T follicular helper cell (primary cell): ENCODE measurements around the gene PYCR2.
"Not testable (repeated sequence)": the region's sequence is repeated elsewhere in the genome, so short reads cannot be mapped to it uniquely, and the experiment has no call there.

ENCODE experiments used
- DNase-seq: peaks from one replicate; pipeline ENCODE4 v3.0.0-alpha.2; 2020; ENCODE audit warnings: low read depth

Gene PYCR2

DNA sequence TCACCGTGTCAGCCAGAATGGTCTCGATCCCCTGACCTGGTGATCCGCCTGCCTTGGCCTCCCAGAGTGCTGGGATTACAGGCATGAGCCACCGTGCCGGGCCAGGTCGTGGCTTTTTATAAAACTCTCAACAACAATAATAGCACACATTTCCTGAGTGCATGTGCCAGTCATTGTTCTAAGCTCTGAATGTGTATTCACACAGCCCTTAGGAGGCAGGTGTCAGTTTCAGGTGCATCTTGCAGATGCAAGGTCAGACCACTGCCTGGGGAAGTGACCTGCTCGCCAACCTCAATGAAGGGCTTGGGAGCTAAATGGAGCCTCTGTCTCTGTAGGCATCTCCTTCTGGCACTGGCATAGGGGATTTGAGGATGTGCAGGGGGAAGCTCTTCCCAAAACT lies 18.5 kb upstream of the PYCR2 start:
- DNase-seq = no peak

DNA sequence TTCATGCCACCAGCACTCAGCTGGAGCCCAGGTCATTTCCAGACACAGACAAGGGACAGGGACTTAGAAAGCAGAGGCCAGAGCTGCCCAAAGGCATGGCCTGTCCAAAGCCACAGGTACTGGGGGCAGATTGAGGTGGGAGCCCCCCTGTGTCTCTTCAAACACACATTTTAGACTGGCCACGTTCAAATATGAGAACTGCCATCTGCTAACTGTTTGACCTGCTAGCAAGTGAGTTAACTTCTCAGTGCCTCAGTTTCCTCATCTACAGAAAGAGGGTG lies 17.8 kb upstream of the PYCR2 start:
- no peak for DNase-seq

DNA sequence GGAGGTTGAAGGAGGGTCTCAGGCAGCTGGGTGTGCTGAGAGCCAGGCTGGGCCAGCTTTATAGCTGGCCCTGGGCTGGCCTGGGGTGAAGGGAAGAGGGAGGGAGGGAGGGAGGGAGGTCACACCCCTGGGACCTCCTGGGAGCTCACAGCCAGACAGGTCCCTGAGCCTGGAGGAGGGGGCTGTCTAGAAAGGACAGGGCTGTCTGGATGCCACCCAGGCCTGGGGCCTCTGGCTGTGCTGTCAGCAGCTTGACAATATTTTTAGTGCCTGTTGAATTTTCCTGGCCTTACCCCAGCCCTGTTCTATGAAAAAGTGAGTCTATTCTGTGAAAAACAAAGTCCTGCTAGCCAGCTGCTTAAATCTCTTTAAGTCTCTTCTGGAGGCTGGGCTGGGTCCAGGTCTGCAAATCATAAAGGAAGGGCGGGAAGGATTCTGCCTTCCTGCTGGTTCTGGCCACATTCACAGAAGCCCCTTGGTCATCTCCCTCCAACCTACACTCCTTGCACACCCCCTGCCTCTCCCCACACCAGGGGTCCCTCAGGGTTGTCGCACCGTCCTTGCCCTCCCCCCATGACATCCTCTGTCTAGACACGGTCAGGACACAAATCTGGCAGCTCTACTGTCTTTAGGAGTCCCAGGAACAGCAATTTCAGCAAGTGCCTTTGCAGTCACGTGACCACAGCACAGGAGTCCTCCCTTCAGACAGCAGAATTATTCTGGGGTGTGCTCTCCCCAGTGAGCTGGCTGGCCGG lies 17.3 kb upstream of the PYCR2 start, which contains the start of gene LEFTY2:
TSS of gene LEFTY2 (minus strand) at position 34 of the 755 bp plus-strand sequence. CDS start 80 bp downstream, outside the sequence.
- DNase-seq = no peak

DNA sequence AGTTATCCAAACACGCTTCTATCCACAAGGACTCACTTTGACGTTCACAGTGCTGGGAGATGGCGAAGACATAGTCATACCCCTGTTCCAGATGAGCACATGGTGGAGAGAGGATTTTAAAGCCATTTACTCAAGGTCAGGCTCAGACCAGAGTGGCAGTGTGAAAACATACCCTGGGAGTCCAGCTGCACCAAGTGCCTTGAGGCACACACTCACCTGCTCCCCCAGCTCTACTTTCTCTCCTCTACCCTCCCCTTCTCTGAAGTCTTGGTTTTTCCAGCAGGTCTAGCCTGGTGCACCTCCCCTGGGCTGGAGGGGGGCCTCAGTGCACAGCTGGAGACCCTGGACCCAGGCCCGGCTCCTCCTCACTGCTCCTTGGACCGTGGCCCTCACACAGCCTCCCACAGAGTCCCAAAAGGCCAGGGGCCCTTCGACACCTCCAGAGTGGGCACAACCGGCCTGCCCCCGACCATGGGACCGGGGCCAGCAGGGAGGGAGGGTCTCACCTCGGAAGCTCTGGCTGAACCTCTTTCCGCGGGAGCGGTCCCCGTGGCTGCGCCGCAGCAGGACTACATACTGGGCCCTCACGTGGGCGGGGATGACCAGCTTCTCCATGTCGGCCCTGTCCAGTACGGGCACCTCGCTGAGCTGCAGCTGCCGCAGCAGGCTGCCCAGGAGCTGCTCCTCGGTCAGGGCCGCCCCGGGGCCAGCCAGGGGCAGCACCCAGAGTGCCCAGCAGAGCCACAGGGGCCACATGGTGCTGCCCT lies 16.5 kb upstream of the PYCR2 start:
- no peak for DNase-seq

DNA sequence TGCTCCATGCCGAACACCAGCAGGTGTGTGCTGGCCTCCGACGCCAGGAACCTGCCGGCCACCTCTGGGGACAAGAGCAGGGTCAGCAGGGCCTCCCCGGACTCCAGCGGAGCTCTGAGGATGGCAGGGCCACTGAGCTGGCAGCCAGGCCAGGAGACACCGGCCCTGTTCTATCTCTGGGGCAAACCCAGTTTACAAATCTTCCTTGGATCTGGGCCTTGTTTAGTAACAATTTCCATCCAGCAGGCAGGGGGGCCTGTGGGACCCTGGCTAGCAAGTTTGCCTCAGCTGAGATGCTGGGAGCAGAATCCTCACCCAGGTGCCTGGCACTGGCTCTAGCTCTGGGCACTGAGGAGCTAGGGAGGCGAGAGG lies 15.9 kb upstream of the PYCR2 start:
- DNase-seq = not testable (repeated sequence)

DNA sequence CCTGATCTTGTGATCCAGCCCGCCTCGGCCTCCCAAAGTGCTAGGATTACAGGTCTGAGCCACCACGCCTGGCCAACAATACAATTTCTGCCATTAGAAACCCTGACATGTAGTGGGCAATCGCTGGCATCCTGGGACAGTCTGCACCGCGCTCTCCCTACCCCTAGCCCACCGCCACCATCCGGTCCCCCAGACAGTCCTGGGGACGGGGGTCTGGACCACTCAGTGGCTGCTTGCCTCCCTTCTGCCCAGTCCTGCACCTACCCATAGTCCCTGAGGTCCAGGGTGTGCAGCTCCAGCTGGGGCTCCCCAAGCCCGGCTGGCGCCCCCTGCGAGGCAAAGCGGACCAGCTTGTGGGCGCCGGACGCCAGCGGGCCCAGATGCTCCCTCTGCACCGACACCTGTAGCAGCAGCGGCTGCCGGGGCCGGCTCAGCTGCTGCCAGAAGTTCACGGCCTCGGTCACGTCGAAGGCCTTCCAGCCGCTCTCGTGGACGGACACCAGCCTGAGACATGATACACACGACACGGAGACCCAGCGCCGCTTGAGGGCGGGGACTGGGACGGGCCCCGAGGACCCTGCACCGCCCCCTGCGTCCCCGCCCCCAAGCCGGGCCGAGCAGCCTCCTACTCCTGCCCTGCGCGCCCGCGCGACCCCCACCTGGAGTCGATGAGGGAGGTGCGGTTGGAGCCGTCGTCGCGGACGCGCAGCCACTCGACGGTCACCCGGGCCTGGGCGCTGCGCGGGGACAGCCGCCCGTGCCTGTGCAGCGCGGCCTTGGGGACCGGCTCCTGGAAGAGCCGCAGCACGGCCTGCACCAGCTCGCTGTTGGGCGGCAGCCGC lies 15.3 kb upstream of the PYCR2 start:
- DNase-seq = not testable (repeated sequence)

DNA sequence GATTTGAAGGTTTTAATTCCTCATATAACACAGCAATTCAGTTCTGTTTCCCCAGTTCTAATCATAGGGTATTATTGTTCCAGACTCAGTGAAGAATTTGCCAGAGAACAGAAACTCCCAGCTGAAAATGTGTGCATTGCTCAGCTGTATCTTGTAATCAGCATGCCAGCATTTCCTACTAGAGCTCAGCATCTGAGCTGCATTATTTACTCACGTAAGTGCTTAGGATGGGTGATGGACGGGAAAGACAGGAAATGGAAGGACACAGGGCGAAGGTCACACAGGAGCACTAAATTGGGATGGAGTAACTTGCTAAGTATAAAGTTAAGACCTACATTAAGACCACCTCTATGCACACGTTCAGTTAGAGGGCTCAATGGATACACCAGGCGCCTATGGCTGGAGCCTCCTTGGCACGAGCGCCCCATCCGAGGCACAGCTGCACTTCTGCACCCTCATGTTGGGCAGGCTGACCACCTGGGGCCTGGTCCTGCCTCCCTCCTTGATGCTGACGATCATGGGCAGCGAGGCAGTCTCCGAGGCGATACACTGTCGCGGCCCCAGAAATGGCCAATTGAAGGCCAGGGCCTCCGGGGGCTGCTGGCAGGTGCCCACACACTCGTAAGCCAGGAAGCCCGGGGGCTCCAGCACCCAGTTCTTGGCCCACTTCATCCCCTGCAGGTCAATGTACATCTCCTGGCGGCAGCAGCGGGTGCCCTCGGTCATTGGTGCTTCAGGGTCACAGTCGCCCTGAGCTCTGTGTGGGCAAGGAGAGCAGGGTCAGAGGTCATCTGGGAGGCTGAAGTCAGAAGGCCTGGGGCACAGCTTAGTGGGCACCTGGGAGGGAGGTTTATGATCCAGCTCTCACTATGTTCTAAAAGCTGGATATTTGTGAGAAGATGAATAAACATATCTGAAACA lies 13.3 kb upstream of the PYCR2 start:
- DNase-seq = no peak

DNA sequence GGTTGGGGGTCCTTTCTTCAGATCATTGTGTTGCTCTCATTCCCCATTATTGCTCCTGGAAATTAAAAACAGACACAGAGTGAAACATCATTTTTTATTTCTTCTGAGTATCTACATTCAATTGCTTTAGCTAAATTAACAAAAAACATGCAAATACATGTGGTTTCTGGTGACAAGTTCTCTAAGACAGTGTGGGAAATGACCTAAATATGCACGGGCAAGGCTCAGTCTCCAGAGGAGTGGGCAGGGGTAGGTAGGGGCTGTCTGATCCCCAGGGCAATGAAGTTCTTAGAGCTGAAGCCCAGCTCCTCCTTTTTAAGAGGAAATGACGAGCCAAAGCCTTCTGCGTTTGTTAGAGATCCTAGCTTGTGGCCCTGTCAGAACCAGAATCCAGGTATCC lies 12.5 kb upstream of the PYCR2 start:
- DNase-seq = no peak

DNA sequence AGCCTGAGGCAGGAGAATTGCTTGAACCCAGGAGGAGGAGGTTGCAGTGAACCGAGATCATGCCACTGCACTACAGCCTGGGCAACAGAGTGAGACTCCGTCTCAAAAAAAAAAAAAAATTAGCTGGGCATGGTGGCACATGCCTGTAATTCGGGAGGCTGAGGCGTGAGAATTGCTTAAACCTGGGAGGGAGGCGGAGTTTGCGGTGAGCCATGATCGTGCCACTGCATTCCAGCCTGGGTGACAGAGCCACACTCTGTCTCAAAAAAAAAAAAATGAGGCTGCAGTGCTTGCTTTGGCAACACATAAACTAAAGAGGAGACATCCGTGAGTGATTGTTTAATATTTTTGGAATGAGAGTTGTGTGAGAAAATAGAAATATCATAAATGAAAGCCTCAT lies 12.0 kb upstream of the PYCR2 start:
- not testable (repeated sequence) for DNase-seq

DNA sequence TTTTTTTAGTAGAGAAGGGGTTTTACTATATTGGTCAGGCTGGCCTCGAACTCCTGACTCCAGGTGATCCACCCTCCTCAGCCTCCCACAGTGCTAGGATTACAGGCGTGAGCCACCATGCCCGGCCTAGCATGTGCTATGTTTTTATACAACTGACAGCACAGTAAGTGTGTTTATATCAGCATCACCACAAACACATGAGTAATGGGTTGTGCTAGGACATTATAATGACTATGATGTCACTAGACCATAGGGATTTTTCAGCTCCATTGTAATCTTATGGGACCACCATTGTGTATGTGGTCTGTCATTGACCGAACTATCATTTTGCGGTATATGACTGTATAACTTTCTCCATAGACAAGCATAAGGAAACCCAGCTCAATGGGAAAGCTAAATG lies 10.7 kb upstream of the PYCR2 start:
- no peak for DNase-seq

DNA sequence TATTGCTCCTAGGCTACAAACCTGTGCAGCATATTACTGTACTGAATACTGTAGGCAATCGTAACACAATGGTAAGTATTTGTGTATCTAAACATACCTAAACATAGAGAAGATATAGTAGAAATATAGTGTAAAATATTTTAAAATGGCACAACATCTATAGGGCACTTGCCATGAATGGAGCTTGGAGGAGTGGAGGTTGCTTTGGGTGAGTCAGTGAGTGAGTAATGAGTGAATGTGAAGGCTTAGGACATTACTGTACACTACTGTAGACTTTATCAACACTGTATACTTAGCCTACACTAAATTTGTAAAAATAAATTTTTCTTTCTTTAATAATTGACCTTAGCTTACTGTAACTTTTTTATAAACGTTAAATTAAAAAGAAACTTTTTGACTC lies 9.0 kb upstream of the PYCR2 start:
- DNase-seq = no peak

DNA sequence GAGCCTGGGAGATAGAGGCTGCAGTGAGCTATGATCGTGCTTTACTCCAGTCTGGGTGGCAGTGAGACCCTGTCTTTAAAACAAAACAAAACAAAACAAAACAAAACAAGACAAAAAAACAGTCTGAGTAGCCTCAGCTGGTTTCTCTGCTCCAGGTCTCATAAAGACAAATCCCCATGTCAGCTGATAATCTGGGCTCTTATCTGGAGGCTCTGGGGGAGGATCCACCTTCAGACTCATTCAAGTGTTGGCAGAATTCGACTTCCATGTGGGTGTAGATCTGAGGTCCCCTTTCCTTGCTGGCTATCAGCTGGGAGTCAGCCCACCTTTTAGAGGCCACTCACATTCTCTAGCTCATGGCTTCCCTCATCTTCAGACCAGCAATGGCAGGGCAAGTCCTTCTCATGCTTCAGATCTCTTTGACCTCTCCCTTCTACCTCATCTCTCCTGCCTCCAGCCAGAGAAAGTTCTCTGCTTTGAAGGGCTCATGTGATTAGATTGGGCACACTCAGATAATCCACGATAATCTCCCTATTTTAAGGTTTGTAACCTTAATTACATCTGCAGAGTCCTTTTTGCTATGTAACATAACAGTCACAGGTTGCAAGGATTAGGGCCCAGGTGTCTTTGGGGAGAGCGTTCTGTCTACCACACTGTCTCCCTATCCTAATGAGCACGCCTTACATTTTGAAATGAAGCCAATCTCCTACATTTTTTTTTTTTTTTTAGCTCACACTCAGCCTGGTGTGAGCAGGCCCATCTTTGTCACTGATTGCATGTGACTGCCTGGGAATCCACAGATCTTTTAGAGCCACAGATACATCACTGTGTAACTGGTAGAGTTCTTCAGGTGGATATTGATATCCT lies 7.5 kb upstream of the PYCR2 start:
- no peak for DNase-seq

DNA sequence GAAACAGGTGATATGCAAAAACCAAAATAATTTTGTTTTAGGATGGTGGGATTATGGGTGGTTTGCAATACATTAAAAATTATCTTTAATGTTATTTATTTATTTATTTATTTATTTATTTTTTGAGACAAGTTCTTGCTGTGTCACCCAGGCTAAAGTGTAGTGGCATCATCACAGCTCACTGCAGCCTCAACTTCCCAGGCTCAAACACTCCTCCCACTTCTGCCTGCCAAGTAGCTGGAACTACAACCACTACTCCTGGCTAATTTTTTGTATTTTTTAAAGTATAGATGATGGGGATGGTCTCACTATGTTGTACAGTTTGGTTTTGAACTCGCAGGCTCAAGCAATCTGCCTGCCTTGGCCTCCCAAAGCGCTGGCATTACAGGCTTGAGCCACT lies 6.5 kb upstream of the PYCR2 start:
- DNase-seq = no peak

DNA sequence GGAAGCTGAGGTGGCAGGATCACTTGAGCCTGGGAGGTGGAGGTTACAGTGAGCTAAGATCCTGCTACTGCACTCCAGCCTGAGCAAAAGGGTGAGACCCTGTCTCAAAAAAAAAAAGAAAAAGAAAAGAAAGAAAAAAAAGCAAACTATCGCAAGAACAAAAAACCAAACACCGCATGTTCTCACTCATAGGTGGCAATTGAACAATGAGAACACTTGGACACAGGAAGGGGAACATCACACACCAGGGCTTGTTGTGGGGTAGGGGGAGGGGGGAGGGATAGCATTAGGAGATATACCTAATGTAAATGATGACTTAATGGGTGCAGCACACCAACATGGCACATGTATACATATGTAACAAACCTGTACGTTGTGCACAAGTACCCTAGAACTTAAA lies 5.4 kb upstream of the PYCR2 start:
- not testable (repeated sequence) for DNase-seq

DNA sequence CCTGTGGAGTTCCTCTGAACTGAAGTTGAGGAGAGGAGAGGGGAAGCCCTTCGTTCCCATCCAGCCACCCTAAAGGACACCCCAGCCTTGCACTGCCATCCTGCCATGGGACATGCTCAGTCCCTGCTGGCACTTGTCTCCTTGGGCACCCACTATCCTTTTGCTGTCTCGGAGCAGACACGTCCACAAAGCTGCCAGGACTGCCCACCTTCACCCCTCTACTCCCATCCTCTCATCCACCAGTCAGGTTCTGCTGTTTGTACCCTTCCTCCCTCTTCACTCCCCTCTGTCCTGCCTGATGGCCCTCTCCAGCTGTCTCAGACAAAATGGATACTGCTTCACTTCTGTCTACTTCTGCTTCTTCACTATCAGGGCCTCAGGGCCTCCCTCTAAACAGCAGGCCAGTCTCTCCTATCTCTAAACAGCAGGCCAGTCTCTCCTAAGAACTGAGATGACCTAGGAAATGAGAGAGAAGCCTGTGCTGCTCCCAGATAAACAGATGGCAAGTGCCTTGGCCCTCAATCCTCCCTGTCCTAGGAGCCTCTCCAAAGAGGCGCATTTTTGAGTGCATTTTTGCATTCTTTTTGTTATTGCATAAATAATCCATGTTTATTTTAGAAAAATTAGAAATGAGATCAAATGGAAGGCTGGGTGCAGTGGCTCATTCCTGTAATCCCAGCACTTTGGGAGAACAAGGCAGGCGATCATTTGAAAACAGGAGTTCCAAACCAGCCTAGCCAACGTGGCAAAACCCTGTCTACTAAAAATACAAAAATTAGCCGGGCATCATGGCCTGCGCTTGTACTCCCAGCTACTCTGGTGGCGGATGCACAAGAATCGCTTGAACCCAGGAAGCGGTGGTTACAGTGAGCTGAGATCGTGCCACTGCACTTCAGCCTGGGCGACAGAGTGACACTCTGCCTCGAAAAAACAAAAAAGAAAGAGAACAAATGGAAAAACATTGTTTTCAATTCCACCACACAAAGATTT lies 4.4 kb upstream of the PYCR2 start:
- no peak for DNase-seq

DNA sequence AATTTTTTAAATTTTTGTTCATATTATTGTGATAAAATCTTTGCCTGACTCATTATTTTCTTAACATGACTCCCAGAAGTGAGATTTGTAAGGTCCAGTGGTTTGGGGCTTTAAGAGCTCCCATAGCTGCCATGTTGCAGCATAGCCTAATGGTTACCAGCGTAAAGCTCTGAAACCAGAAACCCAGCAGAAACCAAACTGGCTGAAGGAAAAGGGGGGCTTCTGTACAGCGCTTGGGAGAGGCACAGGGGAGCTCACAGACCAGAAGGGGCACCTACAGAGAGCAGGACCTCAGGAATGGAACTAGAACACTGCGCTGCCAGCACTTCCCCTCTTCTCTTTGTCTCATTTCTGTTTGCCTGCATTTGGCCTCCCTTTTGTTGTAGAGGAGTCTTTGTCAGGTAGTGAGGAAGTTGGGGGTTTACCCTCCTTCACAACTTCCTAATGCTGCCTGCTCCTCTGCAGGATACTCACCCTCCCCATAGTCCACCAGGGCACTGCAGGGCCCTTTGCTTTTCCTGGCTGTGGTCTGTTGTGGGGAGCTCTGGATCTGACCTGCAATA lies 2.6 kb upstream of the PYCR2 start:
- DNase-seq = no peak

DNA sequence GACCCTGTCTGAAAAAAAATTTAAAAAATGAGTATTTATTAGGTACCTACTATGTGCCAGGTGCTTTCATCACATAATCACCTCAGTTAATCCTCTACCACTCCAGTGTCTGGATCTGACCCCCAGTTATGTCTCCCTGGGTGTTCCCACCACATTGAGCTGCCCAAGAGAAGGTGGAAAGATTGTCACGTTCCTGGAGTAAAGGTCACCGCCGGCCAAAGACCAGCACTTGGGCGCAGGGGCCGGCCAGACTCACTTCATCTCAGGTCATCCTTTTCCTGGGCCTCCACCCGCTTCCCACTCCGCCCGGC lies 714 bp downstream of the PYCR2 start:
- no peak for DNase-seq

DNA sequence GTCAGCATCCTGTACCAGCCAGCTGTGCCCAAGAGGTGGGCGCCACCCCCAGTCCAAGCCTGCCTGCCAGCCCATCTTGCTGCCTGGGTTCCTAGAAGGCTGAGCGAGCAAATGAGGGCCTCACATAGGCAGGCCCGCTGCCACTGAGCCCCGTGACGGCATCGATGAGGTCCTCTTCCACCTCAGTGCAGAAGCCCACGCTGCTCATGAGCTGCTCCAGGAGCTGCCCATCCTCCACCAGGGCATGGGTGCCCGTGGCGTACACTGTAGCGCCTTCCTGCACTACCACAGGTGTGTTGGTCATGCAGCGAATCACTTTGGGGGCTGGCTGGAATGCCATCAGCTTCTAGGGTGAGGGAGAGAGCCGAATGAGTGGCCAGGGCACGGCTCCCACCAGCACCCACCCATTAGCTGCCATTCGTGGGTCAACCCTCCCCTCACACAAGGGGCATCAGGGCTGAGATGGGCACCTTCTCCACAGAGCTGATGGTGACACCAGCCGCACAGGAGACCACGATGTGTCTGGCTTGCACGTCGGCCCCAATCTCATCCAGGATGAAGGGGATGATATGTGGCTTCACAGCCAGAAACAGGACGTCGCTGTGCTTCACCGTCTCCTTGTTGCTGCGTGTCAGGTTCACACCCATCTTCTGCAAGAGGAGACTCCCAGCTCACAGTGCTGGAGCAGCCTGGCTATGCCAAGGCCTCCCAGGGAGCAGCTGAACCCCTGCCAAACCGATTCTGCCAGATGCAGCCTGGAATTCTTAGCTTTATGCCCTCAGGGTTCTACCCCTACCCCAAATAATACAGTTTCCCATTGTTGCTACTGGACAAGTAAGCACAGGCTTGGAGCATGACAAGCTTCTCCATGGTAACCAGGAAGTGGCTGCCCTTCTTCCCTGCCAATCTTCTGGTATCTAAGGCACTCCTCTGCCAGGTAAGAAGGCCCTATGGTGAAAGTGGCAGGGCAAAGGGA lies 2.0 kb downstream of the PYCR2 start:
- DNase-seq = no peak
